Stimulated activated CD8-positive, alpha-beta memory T cell treated with anti-CD3 and anti-CD28 coated beads, Interleukin-12 subunit alpha, Interleukin-12 subunit beta, amount 100 ng/mL, for 4 hours (primary cell): ENCODE results near the gene CTAGE1.

Experiments used
- DNase-seq: peaks from one replicate; pipeline ENCODE4 v3.0.0-alpha.2; 2020; ENCODE audit warnings: low read depth

CTAGE1 gene

DNA sequence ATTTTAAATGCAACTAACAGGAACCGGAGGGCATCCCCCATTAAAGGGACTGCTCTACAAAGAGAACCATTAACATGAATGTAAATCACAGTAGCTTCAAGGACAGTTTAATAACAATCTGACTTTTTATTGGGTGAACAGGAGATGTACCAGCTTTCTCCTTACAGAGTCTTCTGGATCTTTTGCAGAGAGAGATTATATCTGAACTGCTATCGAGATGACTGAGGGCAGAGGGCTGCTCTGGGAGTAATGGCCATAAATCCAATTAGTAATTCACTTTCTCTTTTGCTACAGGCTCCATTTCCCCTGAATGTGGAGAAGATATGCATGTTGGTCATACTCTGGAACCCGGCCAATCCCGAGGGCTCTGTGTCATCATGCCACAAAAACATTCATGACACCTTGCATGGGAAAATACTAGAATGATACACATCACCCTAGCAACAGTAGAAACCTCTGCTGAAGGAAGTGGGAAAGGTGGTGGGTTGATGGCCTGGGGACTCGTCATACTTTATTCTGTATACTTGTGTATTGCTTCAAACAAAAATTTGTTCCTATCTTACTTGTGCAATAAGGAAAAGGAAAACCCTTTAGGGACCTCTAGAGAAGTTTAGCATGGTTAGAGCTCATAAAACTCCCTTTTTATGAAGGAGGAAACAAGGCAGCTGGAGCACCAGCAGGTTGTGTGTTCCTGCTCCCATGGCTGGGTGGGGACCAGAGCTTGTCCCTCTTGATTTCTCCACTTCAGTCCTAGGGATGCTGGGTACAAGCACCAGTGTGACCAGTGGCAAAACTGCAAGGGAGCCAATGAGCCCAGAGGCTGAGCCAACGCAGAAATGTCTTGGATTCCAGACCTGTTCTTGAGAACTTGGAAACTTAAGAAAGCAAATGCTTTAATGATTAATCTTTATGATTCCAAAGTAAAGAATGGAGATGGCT is 26.0 kb downstream of the CTAGE1 start:
- peak; percentile 37 for DNase-seq

DNA sequence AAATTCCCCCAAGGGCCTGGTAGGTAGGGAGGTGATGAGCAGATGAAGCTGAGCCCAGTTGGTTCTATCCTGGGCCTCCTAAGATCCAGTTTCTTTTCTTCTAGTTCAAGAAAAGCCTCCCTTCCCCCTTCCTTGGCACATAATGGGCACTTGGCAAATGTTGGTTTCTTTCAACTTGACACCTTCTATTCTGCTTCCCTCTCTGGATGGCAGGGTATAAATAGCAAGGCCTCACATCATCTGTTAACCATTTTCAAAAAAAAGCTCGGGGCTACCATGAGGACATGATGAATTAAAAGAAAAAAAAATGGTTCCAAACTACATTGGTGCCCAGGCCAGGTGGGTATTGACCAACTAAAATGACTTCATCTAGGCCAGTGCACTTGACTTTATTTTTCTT is 29.9 kb downstream of the CTAGE1 start:
- no peak for DNase-seq

DNA sequence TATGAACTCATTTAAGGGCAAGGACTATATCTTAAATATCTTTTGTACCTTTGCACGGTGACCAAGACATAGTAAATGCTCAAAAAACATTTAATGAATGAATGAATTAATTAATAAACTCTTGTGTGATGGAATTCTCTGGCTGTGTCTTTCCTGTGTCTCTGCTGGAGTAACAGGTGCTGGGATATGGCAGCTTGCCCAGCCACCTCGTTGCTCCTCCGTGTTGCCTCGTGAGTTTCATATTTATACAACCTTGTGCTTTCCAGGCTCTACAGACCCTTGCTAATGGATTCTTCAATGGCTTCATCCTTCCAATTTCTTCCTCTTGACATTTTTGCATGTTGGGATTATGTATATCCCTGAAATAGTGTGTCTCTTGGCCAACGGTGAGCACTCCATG is 30.4 kb downstream of the CTAGE1 start:
- no peak for DNase-seq

DNA sequence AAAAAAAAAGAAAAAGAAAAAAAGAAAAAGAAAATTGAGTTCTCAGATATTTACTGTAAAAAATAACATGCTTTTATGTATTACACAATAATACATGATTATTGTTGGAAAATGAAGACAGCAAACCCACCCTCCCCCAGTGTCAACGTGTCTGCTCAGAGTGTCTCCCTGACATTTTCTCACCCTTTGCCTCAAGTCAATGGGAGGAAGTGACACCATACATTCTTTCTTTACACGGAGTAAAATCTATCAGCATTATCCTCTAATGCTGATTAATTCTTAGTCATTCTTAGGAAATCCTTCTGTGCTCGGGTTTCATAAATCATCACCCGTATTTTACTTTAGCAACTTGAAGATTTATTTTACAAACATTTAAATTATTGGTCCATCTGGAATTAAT is 32.0 kb downstream of the CTAGE1 start:
- DNase-seq, result no peak

DNA sequence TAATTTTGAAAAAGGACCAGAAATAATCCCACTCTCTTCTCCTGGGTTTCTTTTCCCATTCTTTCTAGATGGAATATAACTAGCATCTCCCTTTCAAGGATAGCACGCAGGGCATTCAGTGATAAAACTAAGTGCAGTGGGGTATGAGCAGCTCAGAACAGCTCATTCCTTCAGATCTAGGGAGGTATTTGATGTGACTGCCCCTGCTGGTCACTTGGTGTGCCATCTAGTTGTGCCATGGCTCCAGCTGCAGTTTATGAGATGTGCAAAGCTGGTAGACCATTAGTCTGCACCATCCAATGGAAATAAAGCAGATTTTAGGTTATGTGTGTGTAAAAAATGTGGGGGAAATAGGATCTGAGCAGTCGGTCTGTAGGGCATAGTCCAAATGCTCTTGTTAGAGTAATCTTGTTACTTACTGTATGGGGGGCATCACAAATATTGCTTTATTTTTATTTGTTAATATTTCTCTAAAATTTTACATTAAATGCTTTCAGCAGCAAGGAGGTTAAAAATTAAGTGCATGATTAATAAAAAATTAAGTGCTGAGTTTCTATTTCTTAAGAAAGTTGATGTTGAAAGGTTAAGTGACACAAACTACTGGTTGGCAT is 38.9 kb downstream of the CTAGE1 start:
- no peak for DNase-seq

DNA sequence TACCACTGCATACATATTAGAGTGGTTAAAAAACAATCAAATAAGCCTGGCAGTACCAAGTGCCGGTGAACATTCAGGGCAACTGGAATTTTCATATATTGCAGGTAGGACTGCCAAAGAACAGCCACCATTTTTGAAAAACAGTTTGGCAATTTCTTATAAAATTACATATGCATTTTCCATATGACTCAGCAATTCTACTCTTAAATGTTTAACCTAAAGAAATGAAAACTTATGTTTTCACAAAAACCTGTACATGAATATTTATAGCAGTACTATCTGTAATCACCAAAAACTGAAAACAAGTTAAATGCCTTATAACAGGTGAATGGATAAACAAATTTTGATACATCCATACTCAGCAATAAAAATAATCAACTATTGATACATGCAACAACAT is 39.9 kb downstream of the CTAGE1 start:
- no peak for DNase-seq

DNA sequence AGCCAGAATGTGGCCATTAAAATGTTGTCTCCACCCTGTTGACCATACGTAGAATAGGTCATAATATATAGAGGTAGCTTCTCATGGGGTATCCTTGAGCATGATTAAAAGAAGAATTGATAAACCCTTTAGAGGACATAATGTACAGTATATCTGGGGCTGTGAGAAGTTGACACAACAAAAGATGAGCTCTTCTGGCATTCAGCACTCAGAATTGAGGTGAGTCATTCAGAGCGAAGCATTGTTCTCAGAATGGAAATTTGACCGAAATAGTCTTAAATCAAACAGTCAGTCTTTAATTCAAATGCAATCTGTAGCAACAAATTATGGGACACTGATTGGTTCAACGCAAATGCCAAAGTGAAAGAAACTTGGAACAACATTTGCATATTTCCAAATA is 47.3 kb downstream of the CTAGE1 start:
- DNase-seq, result no peak

DNA sequence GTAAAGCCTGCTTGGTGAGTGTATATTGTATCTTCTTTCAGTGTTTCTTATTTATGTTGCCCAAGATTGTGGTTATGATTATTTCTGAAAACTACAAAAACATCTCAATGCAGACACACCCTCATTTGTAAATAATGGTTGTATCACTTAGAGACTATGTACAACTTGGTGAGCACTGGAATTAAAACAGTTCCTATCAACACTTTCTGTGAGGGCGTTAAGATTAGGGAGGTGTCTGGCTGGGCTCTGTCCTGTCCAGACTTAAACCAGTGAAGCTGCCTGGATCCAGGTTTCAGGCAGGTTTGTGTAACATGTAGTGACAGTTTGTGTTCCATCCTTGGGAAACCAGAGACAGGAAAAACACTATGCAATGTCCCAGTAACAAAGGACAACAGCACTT is 49.7 kb downstream of the CTAGE1 start:
- DNase-seq, result no peak

DNA sequence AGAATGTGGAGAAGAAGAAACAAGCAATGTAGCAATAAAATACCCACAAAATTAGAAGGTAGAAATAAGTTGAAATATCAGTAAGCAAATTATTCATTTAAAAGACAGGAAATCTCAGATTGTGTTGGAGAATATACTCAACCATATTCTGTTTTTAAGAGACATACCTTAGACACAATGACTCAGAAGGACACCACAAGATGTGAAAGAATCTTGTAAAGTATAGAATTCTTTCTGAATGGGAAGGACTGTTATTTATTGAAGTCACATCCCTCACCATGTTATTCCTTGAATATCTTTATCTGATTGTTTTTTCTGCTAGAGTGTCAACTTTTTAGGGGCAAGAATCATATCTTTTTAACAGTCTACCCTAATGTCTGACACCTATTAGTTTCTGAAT is 50.4 kb downstream of the CTAGE1 start:
- DNase-seq, result no peak

DNA sequence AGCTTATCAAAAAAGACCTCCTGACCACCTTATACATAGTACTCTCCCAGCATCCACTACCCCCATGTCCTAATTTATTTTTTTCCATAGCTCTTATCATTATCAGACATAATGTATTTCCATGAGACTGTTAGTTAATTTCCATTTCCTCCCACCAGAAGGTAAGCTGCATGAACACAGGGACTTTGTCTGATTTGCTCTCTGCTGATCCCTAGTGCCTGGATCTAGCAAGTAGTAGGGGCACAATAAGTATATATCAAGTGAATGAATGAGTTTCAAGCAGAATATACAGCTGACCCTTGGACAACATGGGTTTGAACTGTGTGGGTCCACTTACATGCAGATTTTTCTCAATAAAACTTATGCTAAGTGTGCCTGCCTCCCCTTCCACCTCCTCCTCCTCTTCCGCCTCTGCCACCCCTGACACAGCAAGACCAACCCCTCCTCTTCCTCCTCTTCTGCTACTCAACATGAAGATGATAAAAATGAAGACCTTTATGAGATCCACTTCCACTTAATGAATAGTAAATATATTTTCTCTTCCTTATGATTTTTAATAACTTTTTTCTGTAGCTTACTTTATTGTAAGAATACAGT is 53.8 kb downstream of the CTAGE1 start:
- DNase-seq, result no peak
